WERI-Rb-1 (cell line): ENCODE data around the gene MYO5C.

ENCODE experiments used
- DNase-seq: peaks from one replicate; pipeline ENCODE4 v3.0.0-alpha.2; 2020
- H3K27ac ChIP-seq: fragments of 250-450 bp; sonication (Bioruptor Pico); 2 replicates; pipeline ENCODE4 v1.5.1; 2020; ENCODE audit warnings: mild to moderate bottlenecking, moderate library complexity
- H3K27me3 ChIP-seq: fragments of 250-450 bp; sonication (Bioruptor Pico); 2 replicates; pipeline ENCODE4 v1.5.1; 2021; ENCODE audit warnings: mild to moderate bottlenecking, low read depth, moderate library complexity; ENCODE audit not compliant: insufficient read depth, severe bottlenecking
- H3K36me3 ChIP-seq: fragments of 250-450 bp; sonication (Bioruptor Pico); 2 replicates; pipeline ENCODE4 v1.5.1; 2020; ENCODE audit warnings: mild to moderate bottlenecking, moderate library complexity
- H3K4me3 ChIP-seq: 2 replicates; pipeline ENCODE4 v1.5.1; 2011; ENCODE audit warnings: low read depth, mild to moderate bottlenecking, control low read depth, low read length
- H3K9me3 ChIP-seq: fragments of 250-450 bp; sonication (Bioruptor Pico); 2 replicates; pipeline ENCODE4 v1.5.1; 2021; ENCODE audit warnings: mild to moderate bottlenecking, moderate library complexity; ENCODE audit not compliant: severe bottlenecking
- TF ChIP-seq, protein P1 (sequence below): IDR thresholded peaks from 2 replicates; pipeline ENCODE4 v1.5.1; 2011; ENCODE audit warnings: low read depth, mild to moderate bottlenecking, control low read depth, inconsistent platforms, low read length

Gene MYO5C

DNA sequence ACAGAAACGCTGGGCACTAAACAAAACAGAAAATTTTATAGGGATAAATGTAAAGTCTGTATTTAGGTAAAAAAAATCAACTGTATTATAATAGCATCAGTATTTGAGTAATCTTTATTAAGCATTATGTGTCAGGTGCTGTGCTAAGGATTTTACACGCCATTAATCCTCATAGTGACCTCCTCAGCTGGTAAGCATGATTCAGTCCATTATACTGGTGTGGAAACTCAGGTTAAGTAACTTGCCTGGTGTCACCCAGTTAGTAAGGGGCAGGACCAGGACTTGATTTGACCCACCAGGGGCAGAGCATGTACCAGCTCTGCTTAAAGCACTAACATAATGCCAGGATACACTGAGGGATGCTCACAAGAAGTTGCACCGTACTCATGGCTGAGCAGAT, 4.8 kb downstream of the MYO5C start:
- Histone ChIP-seq H3K9me3 (no peaks in the 10 kb centered on the region), H3K36me3 (peaks cover 4% of the 10 kb centered on the region; the same call in 1 of the 2 replicates), H3K27ac (no peak overlapping the region), H3K4me3 (no peak overlapping the region), H3K27me3 (no peaks in the 10 kb centered on the region)
- TF ChIP-seq, protein P1, sequence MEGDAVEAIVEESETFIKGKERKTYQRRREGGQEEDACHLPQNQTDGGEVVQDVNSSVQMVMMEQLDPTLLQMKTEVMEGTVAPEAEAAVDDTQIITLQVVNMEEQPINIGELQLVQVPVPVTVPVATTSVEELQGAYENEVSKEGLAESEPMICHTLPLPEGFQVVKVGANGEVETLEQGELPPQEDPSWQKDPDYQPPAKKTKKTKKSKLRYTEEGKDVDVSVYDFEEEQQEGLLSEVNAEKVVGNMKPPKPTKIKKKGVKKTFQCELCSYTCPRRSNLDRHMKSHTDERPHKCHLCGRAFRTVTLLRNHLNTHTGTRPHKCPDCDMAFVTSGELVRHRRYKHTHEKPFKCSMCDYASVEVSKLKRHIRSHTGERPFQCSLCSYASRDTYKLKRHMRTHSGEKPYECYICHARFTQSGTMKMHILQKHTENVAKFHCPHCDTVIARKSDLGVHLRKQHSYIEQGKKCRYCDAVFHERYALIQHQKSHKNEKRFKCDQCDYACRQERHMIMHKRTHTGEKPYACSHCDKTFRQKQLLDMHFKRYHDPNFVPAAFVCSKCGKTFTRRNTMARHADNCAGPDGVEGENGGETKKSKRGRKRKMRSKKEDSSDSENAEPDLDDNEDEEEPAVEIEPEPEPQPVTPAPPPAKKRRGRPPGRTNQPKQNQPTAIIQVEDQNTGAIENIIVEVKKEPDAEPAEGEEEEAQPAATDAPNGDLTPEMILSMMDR, result no peak
- DNase-seq, result no peak

DNA sequence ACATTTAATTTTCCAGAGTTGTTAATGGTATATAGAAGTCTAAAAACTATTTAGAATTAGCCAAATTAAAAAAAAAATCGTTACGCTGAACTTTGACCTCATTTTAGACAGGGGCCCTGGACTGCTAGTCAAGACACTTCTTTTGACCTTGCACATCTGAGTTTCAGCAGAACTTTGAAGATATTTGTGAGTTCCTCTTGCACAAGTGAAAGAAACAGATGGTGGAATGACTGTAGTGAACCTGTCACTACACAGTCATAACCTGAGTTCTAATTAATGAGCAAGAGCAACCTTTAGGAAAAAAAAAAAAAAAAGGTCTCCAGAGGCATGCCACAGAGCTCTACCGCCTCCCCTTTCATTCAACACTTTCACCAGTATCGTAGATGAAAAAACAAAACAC, 5.3 kb downstream of the MYO5C start:
- no peak for DNase-seq
- no peaks in the 10 kb centered on the region for H3K27me3 ChIP-seq
- H3K4me3 ChIP-seq, result no peak overlapping the region
- no peaks in the 10 kb centered on the region for H3K9me3 ChIP-seq
- peaks cover 4% of the 10 kb centered on the region; the same call in 1 of the 2 replicates for H3K36me3 ChIP-seq
- TF ChIP-seq, protein P1, result no peak
- H3K27ac ChIP-seq, result no peak overlapping the region

DNA sequence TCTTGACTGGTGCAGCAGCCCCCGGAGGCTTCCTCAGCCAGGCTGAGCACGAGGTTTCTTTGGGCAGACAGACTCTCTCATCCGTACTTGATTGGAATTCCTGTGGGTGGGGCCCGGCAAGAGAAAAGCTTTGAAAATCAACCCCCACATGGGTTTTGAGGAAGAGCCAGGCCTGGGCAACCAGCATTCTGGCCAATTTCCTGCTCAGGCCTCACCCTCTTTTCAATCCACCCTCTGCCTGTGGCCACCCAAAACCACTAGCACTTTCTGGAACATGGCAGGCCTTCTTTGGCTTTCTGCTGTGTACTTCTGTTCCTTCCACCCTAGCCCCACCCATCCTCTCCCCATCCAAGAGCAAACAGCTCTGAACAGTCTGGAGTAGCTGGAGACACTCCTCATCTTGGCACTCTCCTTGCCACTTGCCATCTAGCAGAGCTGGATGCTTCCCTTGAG, 5.9 kb downstream of the MYO5C start:
- TF ChIP-seq, protein P1, result no peak
- Histone ChIP-seq H3K27ac (no peak overlapping the region), H3K36me3 (peaks cover 4% of the 10 kb centered on the region; the same call in 1 of the 2 replicates), H3K4me3 (no peak overlapping the region), H3K9me3 (no peaks in the 10 kb centered on the region), H3K27me3 (no peaks in the 10 kb centered on the region)
- no peak for DNase-seq

DNA sequence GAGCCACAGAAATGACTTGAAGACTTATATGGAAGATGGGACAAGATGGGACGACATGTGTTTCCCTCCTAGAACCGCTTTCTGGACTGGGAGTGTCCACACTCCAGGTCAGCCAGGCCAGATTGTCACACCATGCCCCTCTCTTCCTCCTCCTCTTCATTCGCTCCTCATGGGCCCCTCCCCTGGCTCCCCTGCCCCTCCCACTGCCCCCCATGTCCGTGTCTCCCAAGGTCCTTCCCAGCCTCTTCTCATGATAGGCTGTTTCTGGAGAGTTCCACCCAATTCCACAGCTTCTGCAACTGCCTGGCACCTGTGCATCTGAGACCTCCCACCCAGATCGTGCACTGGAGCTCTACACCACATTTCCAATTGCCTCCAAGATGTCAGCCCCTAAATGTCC, 6.6 kb downstream of the MYO5C start:
- Histone ChIP-seq H3K36me3 (peaks cover 4% of the 10 kb centered on the region; the same call in 1 of the 2 replicates), H3K27me3 (no peaks in the 10 kb centered on the region), H3K9me3 (no peaks in the 10 kb centered on the region), H3K4me3 (no peak overlapping the region), H3K27ac (no peak overlapping the region)
- TF ChIP-seq, protein P1, result no peak
- no peak for DNase-seq

DNA sequence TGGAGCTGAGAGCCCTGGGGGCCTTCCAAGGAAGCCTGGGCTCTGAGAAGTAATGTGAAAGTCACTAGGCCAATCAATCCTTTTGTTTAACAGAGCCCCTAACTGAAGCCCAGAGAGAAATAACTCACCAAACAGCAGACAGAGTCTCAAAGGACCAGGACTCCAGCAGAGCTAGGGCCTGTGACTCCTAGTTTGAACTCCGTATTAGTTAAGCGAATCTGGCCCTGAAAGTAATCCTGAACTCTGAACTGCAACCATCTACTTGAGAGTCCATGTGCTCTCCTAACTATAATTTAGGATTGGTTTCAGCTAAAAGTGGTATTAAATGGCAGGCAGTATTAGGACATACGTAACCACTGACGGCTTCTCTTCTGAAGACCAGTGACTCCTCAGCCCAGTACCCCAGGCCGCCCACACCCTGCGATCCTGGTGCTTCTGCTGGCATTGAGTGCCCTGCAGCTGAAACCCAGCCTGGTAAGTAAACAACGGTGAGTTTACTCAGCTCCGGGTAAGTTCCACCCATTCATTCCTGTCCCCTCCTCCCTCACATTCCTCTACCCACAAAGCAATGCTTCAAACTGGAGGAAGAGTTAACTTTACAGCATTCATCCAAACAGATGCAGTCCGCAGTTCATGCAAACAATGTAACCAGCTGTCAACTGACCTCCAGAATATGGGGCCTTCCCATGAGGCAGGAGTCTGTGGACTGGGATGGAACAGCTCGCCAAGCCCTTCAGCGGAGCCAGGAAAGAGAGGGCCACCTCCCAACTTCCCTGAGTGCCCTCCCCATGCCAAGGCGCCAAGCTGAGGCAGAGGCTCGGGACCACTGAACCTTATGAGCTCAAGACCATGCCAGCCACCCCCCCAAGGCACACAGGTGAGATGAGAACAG, 7.3 kb downstream of the MYO5C start:
- Histone ChIP-seq H3K27ac (no peak overlapping the region), H3K36me3 (no peaks in the 10 kb centered on the region; the same call in 1 of the 2 replicates), H3K27me3 (no peaks in the 10 kb centered on the region), H3K4me3 (no peak overlapping the region), H3K9me3 (no peaks in the 10 kb centered on the region)
- DNase-seq, result no peak
- TF ChIP-seq, protein P1, result no peak
